OCI-LY7 (cell line): ENCODE data around the gene MS4A15. TPM values are rescaled to one million over a fixed set of nuclear protein-coding genes. Genes with fewer than 3 reads are reported as not detected.
"Not testable (repeated sequence)": the region's sequence is repeated elsewhere in the genome, so short reads cannot be mapped to it uniquely, and the experiment has no call there.

Experiments used
- BruUV-seq: library from RNA; stranded (reverse); fragments of 400-500 nt; replicated peaks from 2 replicates; lab custom pipeline; 2021; lab: Mats Ljungman, UMichigan
- CTCF ChIA-PET: fragments of 300-600 bp; sonication (Branson Sonifier 250); formaldehyde crosslinking; loops from one replicate; lab custom pipeline; 2022; ENCODE audit warnings: antibody characterized with exemption; ENCODE audit not compliant: unreplicated experiment; lab: Charles Lee
- POLR2A ChIA-PET: fragments of 300-600 bp; sonication (Branson Sonifier 250); formaldehyde crosslinking; loops from one replicate; lab custom pipeline; 2022; ENCODE audit warnings: antibody characterized with exemption; lab: Charles Lee
- DNase-seq: peaks from one replicate; pipeline ENCODE4 v3.0.0-alpha.2; 2015; ENCODE audit warnings: low spot score
- H2AFZ ChIP-seq: fragments of 200-600 bp; sonication (generic), shearing (Covaris generic); 2 replicates; pipeline ENCODE4 v1.6.1; 2014; ENCODE audit warnings: mild to moderate bottlenecking, antibody characterized with exemption, low read length, moderate library complexity
- H3K27ac ChIP-seq: fragments of 200-600 bp; sonication (generic); 2 replicates; pipeline ENCODE4 v1.5.1; 2014; ENCODE audit warnings: mixed run types, low read depth, mild to moderate bottlenecking, moderate library complexity, low read length, inconsistent platforms; ENCODE audit not compliant: poor library complexity, severe bottlenecking
- H3K36me3 ChIP-seq: fragments of 200-600 bp; sonication (generic); 2 replicates; pipeline ENCODE4 v1.6.1; 2014; ENCODE audit warnings: mild to moderate bottlenecking, antibody characterized with exemption, low read length, moderate library complexity, mixed read lengths; ENCODE audit not compliant: insufficient read depth
- H3K4me1 ChIP-seq: fragments of 200-600 bp; sonication (generic); 2 replicates; pipeline ENCODE4 v1.5.1; 2014; ENCODE audit warnings: mild to moderate bottlenecking, low read length; ENCODE audit not compliant: insufficient read depth, poor library complexity, severe bottlenecking
- H3K4me2 ChIP-seq: fragments of 200-600 bp; sonication (generic); 2 replicates; pipeline ENCODE4 v1.6.1; 2014; ENCODE audit warnings: mild to moderate bottlenecking, low read length
- H3K4me3 ChIP-seq: fragments of 200-600 bp; sonication (generic); 2 replicates; pipeline ENCODE4 v1.5.1; 2014; ENCODE audit warnings: mild to moderate bottlenecking, low read depth, low read length; ENCODE audit not compliant: poor library complexity, severe bottlenecking
- H3K79me2 ChIP-seq: fragments of 200-600 bp; sonication (generic); 2 replicates; pipeline ENCODE4 v1.6.1; 2016; ENCODE audit warnings: low read depth, mild to moderate bottlenecking, low read length, moderate library complexity, mixed read lengths; ENCODE audit not compliant: insufficient read depth
- H3K9me2 ChIP-seq: fragments of 200-600 bp; sonication (generic); 2 replicates; pipeline ENCODE4 v1.6.1; 2016; ENCODE audit warnings: mild to moderate bottlenecking, low read length, mixed read lengths; ENCODE audit not compliant: insufficient read depth
- H3K9me3 ChIP-seq: fragments of 200-600 bp; sonication (generic); 2 replicates; pipeline ENCODE4 v1.6.1; 2014; ENCODE audit warnings: mild to moderate bottlenecking, mixed run types, low read length, mixed read lengths
- H4K20me1 ChIP-seq: fragments of 200-600 bp; sonication (generic); 2 replicates; pipeline ENCODE4 v1.6.1; 2014; ENCODE audit warnings: mild to moderate bottlenecking, antibody characterized with exemption, low read length, moderate library complexity, mixed read lengths; ENCODE audit not compliant: insufficient read depth
- CTCF ChIP-seq: fragments of 200-600 bp; sonication (generic); conservative IDR thresholded peaks from 2 replicates; pipeline ENCODE4 v1.5.1; 2014; ENCODE audit warnings: mild to moderate bottlenecking, antibody characterized with exemption, low read length, moderate library complexity, mixed read lengths
- EZH2phosphoT487 ChIP-seq: fragments of 200-600 bp; sonication (generic); IDR thresholded peaks from 2 replicates; pipeline ENCODE4 v1.6.1; 2018; ENCODE audit warnings: low read depth, borderline replicate concordance, mild to moderate bottlenecking, mixed run types, antibody characterized with exemption, low read length, moderate library complexity, mixed read lengths
- intact Hi-C: fragments of 100-400 bp; cut with micrococcal nuclease; formaldehyde crosslinking; loops from one replicate; pipeline ENCODE4 v1.10.0; 2022; ENCODE audit not compliant: unreplicated experiment
- total RNA-seq, 2 experiments: library from RNA; depleted of rRNA in 1 of 2; stranded (reverse); fragments of >200 nt in 1 of 2; shearing (Covaris generic) in 1 of 2; gene quantifications; 2 replicates each; pipeline ENCODE4 v1.2.3, GENCODE V29; 2014 to 2022

Gene MS4A15
- total RNA-seq, 2 experiments from 2014 or later: not detected

- no peaks in the 10 kb centered on the region for H3K36me3 ChIP-seq
- no peak overlapping the region for H3K4me3 ChIP-seq
- ChIA-PET CTCF (no interaction called here), POLR2A (interaction anchor here (1.2 kb wide), 1 partner anchor 8 kb away, joined by 5 read pairs; no protein-coding TSS in a partner anchor)
- intact Hi-C loops: loop anchor here (10.0 kb wide), 1 partner anchor 413 kb away; no protein-coding TSS in a partner anchor
- H3K4me2 ChIP-seq: no peak overlapping the region
- no peak for DNase-seq
- no peak overlapping the region for H2AFZ ChIP-seq
- H4K20me1 ChIP-seq: no peaks in the 10 kb centered on the region
- H3K9me2 ChIP-seq: no peaks in the 10 kb centered on the region
- H3K4me1 ChIP-seq: no peaks in the 10 kb centered on the region
- no peak for TF ChIP-seq CTCF
- TF ChIP-seq EZH2phosphoT487: no peak
- no TSS peak for BruUV-seq
- no peaks in the 10 kb centered on the region for H3K79me2 ChIP-seq
- H3K9me3 ChIP-seq: no peaks in the 10 kb centered on the region
- no peak overlapping the region for H3K27ac ChIP-seq
Observed at GRCh38 chr11:60757231-60757800, 649 bp downstream of the MS4A15 start.

- CTCF ChIA-PET, DNase-seq, H3K36me3 ChIP-seq, POLR2A ChIA-PET, BruUV-seq, H2AFZ ChIP-seq, H3K4me2 ChIP-seq, H3K27ac ChIP-seq, H3K9me2 ChIP-seq, H3K9me3 ChIP-seq, H3K4me1 ChIP-seq, H3K79me2 ChIP-seq, H4K20me1 ChIP-seq, H3K4me3 ChIP-seq: not testable (repeated sequence)
- intact Hi-C loops: loop anchor here (10.0 kb wide), 1 partner anchor 414 kb away; no protein-coding TSS in a partner anchor
Observed at GRCh38 chr11:60758671-60759070, 2.0 kb downstream of the MS4A15 start.

- H3K9me3 ChIP-seq, H3K4me3 ChIP-seq, H2AFZ ChIP-seq, H3K9me2 ChIP-seq, H3K36me3 ChIP-seq, H3K79me2 ChIP-seq, CTCF ChIA-PET, H3K4me2 ChIP-seq, H3K4me1 ChIP-seq, DNase-seq, H3K27ac ChIP-seq, BruUV-seq, H4K20me1 ChIP-seq: not testable (repeated sequence)
- intact Hi-C loops: loop anchor here (10.0 kb wide), 1 partner anchor 415 kb away; no protein-coding TSS in a partner anchor
- POLR2A ChIA-PET: interaction anchor here (0.6 kb wide), 1 partner anchor 37 kb away, joined by 3 read pairs; no protein-coding TSS in a partner anchor
Observed at GRCh38 chr11:60759438-60760225, 3.0 kb downstream of the MS4A15 start.
